AG08396 (cell line): ENCODE results near the gene RHOBTB3.
A peak's percentile ranks its signal among the peaks of the same experiment; 100 is the strongest.
"Not testable (repeated sequence)": the region's sequence is repeated elsewhere in the genome, so short reads cannot be mapped to it uniquely, and the experiment has no call there.

Experiments used
- DNase-seq: peaks from one replicate; pipeline ENCODE4 v3.0.0; 2012; ENCODE audit warnings: low spot score, mixed read lengths

The RHOBTB3 gene

GRCh38 chr5:95822043-95822541 lies 91.0 kb downstream of the RHOBTB3 start:
- peak; percentile 44 for DNase-seq

GRCh38 chr5:95822542-95823181 lies 91.5 kb downstream of the RHOBTB3 start, which contains the start of gene GLRX:
Gene GLRX (minus strand): TSS chr5:95822726. CDS start chr5:95822662, 64 bp downstream.
- DNase-seq, result peak; percentile 81

GRCh38 chr5:95823218-95823737 lies 92.1 kb downstream of the RHOBTB3 start:
- no peak for DNase-seq

- DNase-seq, result peak; percentile 80
Observed at GRCh38 chr5:95823738-95824609, 92.8 kb downstream of the RHOBTB3 start.

- DNase-seq, result no peak
Observed at GRCh38 chr5:95824747-95825146, 93.6 kb downstream of the RHOBTB3 start.

GRCh38 chr5:95825495-95825894 lies 94.4 kb downstream of the RHOBTB3 start:
- no peak for DNase-seq

GRCh38 chr5:95826949-95827891 lies 96.1 kb downstream of the RHOBTB3 start:
- DNase-seq, result no peak

- no peak for DNase-seq
Observed at GRCh38 chr5:95827892-95828246, 96.7 kb downstream of the RHOBTB3 start.

GRCh38 chr5:95830226-95830625 lies 99.1 kb downstream of the RHOBTB3 start:
- no peak for DNase-seq

GRCh38 chr5:95832664-95833063 lies 101.5 kb downstream of the RHOBTB3 start:
- no peak for DNase-seq

- DNase-seq, result no peak
Observed at GRCh38 chr5:95835682-95836385, 104.7 kb downstream of the RHOBTB3 start.

GRCh38 chr5:95836544-95836943 lies 105.4 kb downstream of the RHOBTB3 start:
- DNase-seq, result no peak

- DNase-seq, result not testable (repeated sequence)
Observed at GRCh38 chr5:95836971-95837370, 105.8 kb downstream of the RHOBTB3 start.

GRCh38 chr5:95837492-95837891 lies 106.4 kb downstream of the RHOBTB3 start:
- DNase-seq, result no peak

- DNase-seq, result no peak
Observed at GRCh38 chr5:95838001-95838520, 106.9 kb downstream of the RHOBTB3 start.

- no peak for DNase-seq
Observed at GRCh38 chr5:95838556-95838955, 107.4 kb downstream of the RHOBTB3 start.

GRCh38 chr5:95839658-95840057 lies 108.5 kb downstream of the RHOBTB3 start:
- DNase-seq, result no peak

GRCh38 chr5:95840956-95841705 lies 110.0 kb downstream of the RHOBTB3 start:
- DNase-seq, result no peak

- peak; percentile 41 for DNase-seq
Observed at GRCh38 chr5:95841914-95842812, 111.0 kb downstream of the RHOBTB3 start.
